ENCODE results near the gene CRYGS. TPM values are rescaled to one million over a fixed set of nuclear protein-coding genes. Genes with fewer than 3 reads are reported as not detected.

The CRYGS gene
- total and polyA plus RNA-seq, 9 of the 15 experiments (the other 6 are each of a cell fraction or from before 2014, with no cell fraction given) = 1.5 to 3.8 (median 2.0) TPM

- TF ChIP-seq BRF2 (IDR thresholded peaks at IDR 0.05; ENCODE audit: borderline replicate concordance, insufficient read depth, insufficient read length) = no peak
- no peak for TF ChIP-seq HBP1 (CRISPR knock-in tag; IDR thresholded peaks at IDR 0.05)
- no peak for TF ChIP-seq CBX2 (IDR thresholded peaks at IDR 0.05; ENCODE audit: insufficient read depth, low read length, poor library complexity, severe bottlenecking)
- TF ChIP-seq HES1 (IDR thresholded peaks at IDR 0.05; ENCODE audit: low read depth) = no peak
- TF ChIP-seq RBM39 (optimal IDR thresholded peaks at IDR 0.05; ENCODE audit: low read depth, low read length) = no peak
- TF ChIP-seq ZKSCAN8 (CRISPR knock-in tag; IDR thresholded peaks at IDR 0.05) = no peak
- TF ChIP-seq TAF7 (tag; IDR thresholded peaks at IDR 0.05) = no peak
- no peak for TF ChIP-seq ZFP36 (IDR thresholded peaks at IDR 0.05; ENCODE audit: low read depth, low read length, partially characterized antibody)
These were observed 27.0 kb downstream of the CRYGS start (continued) for GRCh38 chr3:186517218-186517617.
